Uterus (tissue), 2 donors: ENCODE data around the gene LEMD1.

Source experiments
- CTCF ChIP-seq, 4 experiments: fragments of 200-600 bp in 2 of 4; fragments of 450-650 bp in 2 of 4; sonication (generic) in 2 of 4; IDR thresholded peaks; one replicate each; pipeline ENCODE4 v1.5.1; 2016 to 2019; ENCODE audit warnings: antibody characterized with exemption in 4 of 4, mild to moderate bottlenecking in 2 of 4, moderate library complexity in 1 of 4
- POLR2A ChIP-seq, 2 donors: fragments of 450-650 bp; IDR thresholded peaks; one replicate each; pipeline ENCODE4 v1.6.1; 2016; ENCODE audit warnings: antibody characterized with exemption in 2 of 2, mild to moderate bottlenecking in 1 of 2, moderate library complexity in 1 of 2

- TF ChIP-seq POLR2A (IDR thresholded peaks at IDR 0.05) (no peak), CTCF (IDR thresholded peaks at IDR 0.05) (no peak)
Observed at GRCh38 chr1:205373022-205373797, 48.6 kb downstream of the LEMD1 start.
